Neural cell (in vitro differentiated cells): ENCODE results near the gene KLF12. TPM values are rescaled to one million over a fixed set of nuclear protein-coding genes. Genes with fewer than 3 reads are reported as not detected.

Experiments used
- H2AFZ ChIP-seq: fragments of 200-600, 300-800 bp; sonication (generic), shearing (Covaris generic); 2 replicates; pipeline ENCODE4 v1.6.0; 2014; ENCODE audit warnings: low read depth, mild to moderate bottlenecking, antibody characterized with exemption, low read length, moderate library complexity
- H3F3A ChIP-seq: fragments of 200-600 bp; shearing (Covaris generic); 2 replicates; pipeline ENCODE4 v1.6.1; 2016; ENCODE audit warnings: mild to moderate bottlenecking, moderate library complexity, mixed read lengths, antibody characterized with exemption, low read length; ENCODE audit not compliant: insufficient read depth, poor library complexity, severe bottlenecking
- H3K27ac ChIP-seq: fragments of 200-600, 300-800 bp; sonication (generic), shearing (Covaris generic); 2 replicates; pipeline ENCODE4 v1.5.1; 2014; ENCODE audit warnings: mild to moderate bottlenecking, low read length, moderate library complexity
- H3K27me3 ChIP-seq: fragments of 300-800, 200-600 bp; sonication (generic), shearing (Covaris generic); 2 replicates; pipeline ENCODE4 v1.6.0; 2014; ENCODE audit warnings: mild to moderate bottlenecking, low read depth, low read length, moderate library complexity; ENCODE audit not compliant: insufficient read depth
- H3K36me3 ChIP-seq: fragments of 300-800, 200-600 bp; sonication (generic), shearing (Covaris generic); 2 replicates; pipeline ENCODE4 v1.5.1; 2014; ENCODE audit warnings: mild to moderate bottlenecking, antibody characterized with exemption, low read length, moderate library complexity; ENCODE audit not compliant: insufficient read depth
- H3K4me2 ChIP-seq: fragments of 300-800, 200-600 bp; sonication (generic), shearing (Covaris generic); 2 replicates; pipeline ENCODE4 v1.6.0; 2014; ENCODE audit warnings: mild to moderate bottlenecking, low read length
- H3K4me3 ChIP-seq: fragments of 300-800, 200-600 bp; sonication (generic), shearing (Covaris generic); 2 replicates; pipeline ENCODE4 v1.5.1; 2014; ENCODE audit warnings: mild to moderate bottlenecking, low read length, moderate library complexity
- H3K79me2 ChIP-seq: fragments of 200-600 bp; shearing (Covaris generic); replicated peaks from 2 replicates; pipeline ENCODE4 v1.6.0; 2014; ENCODE audit warnings: mild to moderate bottlenecking, low read length, moderate library complexity; ENCODE audit not compliant: insufficient read depth
- H3K9ac ChIP-seq: fragments of 300-800, 200-600 bp; sonication (generic), shearing (Covaris generic); 2 replicates; pipeline ENCODE4 v1.6.1; 2016; ENCODE audit warnings: mild to moderate bottlenecking, low read length, mixed read lengths
- H3K9me2 ChIP-seq: fragments of 200-600 bp; shearing (Covaris generic); 2 replicates; pipeline ENCODE4 v1.6.1; 2016; ENCODE audit warnings: mild to moderate bottlenecking, low read length, mixed read lengths; ENCODE audit not compliant: insufficient read depth
- H3K9me3 ChIP-seq: fragments of 200-600, 300-800 bp; sonication (generic), shearing (Covaris generic); 2 replicates; pipeline ENCODE4 v1.6.1; 2016; ENCODE audit warnings: mild to moderate bottlenecking, mixed run types, low read length, moderate library complexity, mixed read lengths
- H4K20me1 ChIP-seq: fragments of 200-600 bp; shearing (Covaris generic); 2 replicates; pipeline ENCODE4 v1.6.1; 2016; ENCODE audit warnings: mild to moderate bottlenecking, mixed run types; ENCODE audit not compliant: insufficient read depth
- EP300 ChIP-seq: fragments of 450-650 bp; conservative IDR thresholded peaks from 2 replicates; pipeline ENCODE4 v1.6.1; 2014; ENCODE audit warnings: antibody characterized with exemption, mild to moderate bottlenecking, moderate library complexity; ENCODE audit not compliant: poor library complexity, severe bottlenecking
- EZH2 ChIP-seq: fragments of 200-600, 300-800 bp; shearing (Covaris generic), sonication (generic); IDR thresholded peaks from 2 replicates; pipeline ENCODE4 v1.6.1; 2014; ENCODE audit warnings: antibody characterized with exemption, low read length, borderline replicate concordance, mild to moderate bottlenecking; ENCODE audit not compliant: insufficient read depth, poor library complexity, severe bottlenecking
- MXI1 ChIP-seq: fragments of 450-650 bp; conservative IDR thresholded peaks from 2 replicates; pipeline ENCODE4 v1.6.1; 2014; ENCODE audit warnings: antibody characterized with exemption, mild to moderate bottlenecking; ENCODE audit not compliant: poor library complexity, severe bottlenecking
- POLR2AphosphoS5 ChIP-seq: IDR thresholded peaks from 2 replicates; pipeline ENCODE4 v1.6.1; 2012
- RAD21 ChIP-seq: fragments of 450-650 bp; conservative IDR thresholded peaks from 2 replicates; pipeline ENCODE4 v1.6.1; 2014; ENCODE audit warnings: antibody characterized with exemption, mild to moderate bottlenecking, moderate library complexity
- REST ChIP-seq: IDR thresholded peaks from 2 replicates; pipeline ENCODE4 v1.6.1; 2012; ENCODE audit warnings: borderline replicate concordance
- SMC3 ChIP-seq: fragments of 450-650 bp; conservative IDR thresholded peaks from 2 replicates; pipeline ENCODE4 v1.6.1; 2014; ENCODE audit warnings: antibody characterized with exemption, mild to moderate bottlenecking, moderate library complexity; ENCODE audit not compliant: poor library complexity
- TAF1 ChIP-seq: IDR thresholded peaks from 2 replicates; pipeline ENCODE4 v1.6.1; 2012; ENCODE audit warnings: low read depth
- polyA plus RNA-seq: library from polyadenylated mRNA; depleted of rRNA; stranded (reverse); fragments of >200 nt; gene quantifications from 2 replicates; pipeline ENCODE4 v1.2.3, GENCODE V29; 2014
- TF ChIP-seq, protein P1 (sequence below): fragments of 450-650 bp; IDR thresholded peaks from 2 replicates; pipeline ENCODE4 v1.5.1; 2014; ENCODE audit warnings: antibody characterized with exemption, mild to moderate bottlenecking, moderate library complexity; ENCODE audit not compliant: poor library complexity, severe bottlenecking

KLF12 gene
- polyA plus RNA-seq, 1 donor from 2014 or later, result 53.5 TPM

GRCh38 chr13:74107598-74107997, 26.6 kb downstream of the KLF12 start:
- no peak overlapping the region for H3K4me2 ChIP-seq
- H3K9me2 ChIP-seq, result no peaks in the 10 kb centered on the region
- no peak overlapping the region for H2AFZ ChIP-seq
- peaks cover 92% of the 10 kb centered on the region for H3K79me2 ChIP-seq
- no peaks in the 10 kb centered on the region for H4K20me1 ChIP-seq
- H3K27ac ChIP-seq, result no peak overlapping the region
- no peak overlapping the region for H3K4me3 ChIP-seq
- H3K36me3 ChIP-seq, result no peaks in the 10 kb centered on the region
- no peak for TF ChIP-seq MXI1
- TF ChIP-seq, protein P1, sequence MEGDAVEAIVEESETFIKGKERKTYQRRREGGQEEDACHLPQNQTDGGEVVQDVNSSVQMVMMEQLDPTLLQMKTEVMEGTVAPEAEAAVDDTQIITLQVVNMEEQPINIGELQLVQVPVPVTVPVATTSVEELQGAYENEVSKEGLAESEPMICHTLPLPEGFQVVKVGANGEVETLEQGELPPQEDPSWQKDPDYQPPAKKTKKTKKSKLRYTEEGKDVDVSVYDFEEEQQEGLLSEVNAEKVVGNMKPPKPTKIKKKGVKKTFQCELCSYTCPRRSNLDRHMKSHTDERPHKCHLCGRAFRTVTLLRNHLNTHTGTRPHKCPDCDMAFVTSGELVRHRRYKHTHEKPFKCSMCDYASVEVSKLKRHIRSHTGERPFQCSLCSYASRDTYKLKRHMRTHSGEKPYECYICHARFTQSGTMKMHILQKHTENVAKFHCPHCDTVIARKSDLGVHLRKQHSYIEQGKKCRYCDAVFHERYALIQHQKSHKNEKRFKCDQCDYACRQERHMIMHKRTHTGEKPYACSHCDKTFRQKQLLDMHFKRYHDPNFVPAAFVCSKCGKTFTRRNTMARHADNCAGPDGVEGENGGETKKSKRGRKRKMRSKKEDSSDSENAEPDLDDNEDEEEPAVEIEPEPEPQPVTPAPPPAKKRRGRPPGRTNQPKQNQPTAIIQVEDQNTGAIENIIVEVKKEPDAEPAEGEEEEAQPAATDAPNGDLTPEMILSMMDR, result no peak
- TF ChIP-seq EP300, result no peak
- no peak for TF ChIP-seq RAD21
- no peak for TF ChIP-seq SMC3
- no peak for TF ChIP-seq EZH2
- no peak for TF ChIP-seq TAF1
- no peak for TF ChIP-seq POLR2AphosphoS5
- no peaks in the 10 kb centered on the region for H3K27me3 ChIP-seq
- no peaks in the 10 kb centered on the region for H3F3A ChIP-seq
- no peak overlapping the region for H3K9ac ChIP-seq
- no peaks in the 10 kb centered on the region for H3K9me3 ChIP-seq

DNA sequence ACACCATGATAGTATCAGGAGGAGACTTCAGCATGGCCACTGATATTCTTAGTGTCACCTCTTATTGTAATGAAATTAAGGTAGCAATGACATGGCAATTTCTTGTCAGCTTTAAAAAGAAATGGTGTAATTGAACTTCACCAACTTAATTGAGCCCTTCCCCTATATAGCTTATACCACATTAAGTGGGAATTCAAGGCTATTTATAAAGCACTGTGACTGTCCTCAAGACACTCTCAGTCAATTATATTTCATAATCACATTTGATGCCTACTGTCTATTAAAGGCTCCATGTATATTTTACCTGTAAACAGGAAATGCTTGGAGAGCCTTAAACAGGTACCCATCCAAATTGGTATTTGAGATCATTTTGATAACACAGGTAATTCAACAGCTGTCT, 28.3 kb downstream of the KLF12 start:
- Histone ChIP-seq H3K36me3 (no peaks in the 10 kb centered on the region), H3K27me3 (no peaks in the 10 kb centered on the region), H3K4me2 (no peak overlapping the region), H3K4me3 (no peak overlapping the region), H3K79me2 (peaks cover 93% of the 10 kb centered on the region), H2AFZ (no peak overlapping the region), H3K27ac (no peak overlapping the region), H3K9ac (no peak overlapping the region), H3F3A (no peaks in the 10 kb centered on the region), H3K9me3 (no peaks in the 10 kb centered on the region), H3K9me2 (no peaks in the 10 kb centered on the region), H4K20me1 (no peaks in the 10 kb centered on the region)
- no peak for TF ChIP-seq POLR2AphosphoS5
- TF ChIP-seq REST, result no peak
- no peak for TF ChIP-seq TAF1
- no peak for TF ChIP-seq EP300
- TF ChIP-seq EZH2, result no peak
- no peak for TF ChIP-seq SMC3
- TF ChIP-seq MXI1, result no peak
- TF ChIP-seq, protein P1, result no peak
- no peak for TF ChIP-seq RAD21
